Measurements from ENCODE around the gene PRRG3.

The PRRG3 gene

GRCh38 chrX:151722241-151722846 lies 27.1 kb downstream of the PRRG3 start:
- Mint-ChIP-seq H3K4me3 (no peak overlapping the region), H3K9me3 (no peaks in the 10 kb centered on the region), H3K27me3 (ENCODE audit: low read depth) (no peaks in the 10 kb centered on the region), H3K36me3 (ENCODE audit: low read depth) (no peaks in the 10 kb centered on the region), H3K27ac (no peak overlapping the region), H3K4me1 (ENCODE audit: low read depth) (no peaks in the 10 kb centered on the region)

- H3K4me1 Mint-ChIP-seq (ENCODE audit: low read depth): no peaks in the 10 kb centered on the region
- no peak overlapping the region for H3K27ac Mint-ChIP-seq
- no peaks in the 10 kb centered on the region for H3K36me3 Mint-ChIP-seq (ENCODE audit: low read depth)
- H3K27me3 Mint-ChIP-seq (ENCODE audit: low read depth): no peaks in the 10 kb centered on the region
- H3K4me3 Mint-ChIP-seq: no peak overlapping the region
- no peaks in the 10 kb centered on the region for H3K9me3 Mint-ChIP-seq
Observed at GRCh38 chrX:151723156-151723760, 28.0 kb downstream of the PRRG3 start.

GRCh38 chrX:151724563-151725337 lies 29.5 kb downstream of the PRRG3 start:
- H3K9me3 Mint-ChIP-seq: no peaks in the 10 kb centered on the region
- no peak overlapping the region for H3K4me3 Mint-ChIP-seq
- no peaks in the 10 kb centered on the region for H3K4me1 Mint-ChIP-seq (ENCODE audit: low read depth)
- no peaks in the 10 kb centered on the region for H3K27me3 Mint-ChIP-seq (ENCODE audit: low read depth)
- H3K36me3 Mint-ChIP-seq (ENCODE audit: low read depth): no peaks in the 10 kb centered on the region
- H3K27ac Mint-ChIP-seq: no peak overlapping the region

- Mint-ChIP-seq H3K27ac (no peak overlapping the region), H3K27me3 (ENCODE audit: low read depth) (no peaks in the 10 kb centered on the region), H3K4me3 (no peak overlapping the region), H3K36me3 (ENCODE audit: low read depth) (no peaks in the 10 kb centered on the region), H3K4me1 (ENCODE audit: low read depth) (no peaks in the 10 kb centered on the region), H3K9me3 (no peaks in the 10 kb centered on the region)
Observed at GRCh38 chrX:151725338-151725614, 30.0 kb downstream of the PRRG3 start.

GRCh38 chrX:151726751-151727150 lies 31.5 kb downstream of the PRRG3 start:
- Mint-ChIP-seq H3K27me3 (ENCODE audit: low read depth) (no peaks in the 10 kb centered on the region), H3K36me3 (ENCODE audit: low read depth) (no peaks in the 10 kb centered on the region), H3K4me1 (ENCODE audit: low read depth) (no peaks in the 10 kb centered on the region), H3K9me3 (no peaks in the 10 kb centered on the region), H3K4me3 (no peak overlapping the region), H3K27ac (no peak overlapping the region)

- H3K27ac Mint-ChIP-seq: no peak overlapping the region
- H3K9me3 Mint-ChIP-seq: no peaks in the 10 kb centered on the region
Observed at GRCh38 chrX:151727346-151727745, 32.1 kb downstream of the PRRG3 start.

GRCh38 chrX:151729056-151729725 lies 33.9 kb downstream of the PRRG3 start:
- no peaks in the 10 kb centered on the region for H3K36me3 Mint-ChIP-seq (ENCODE audit: low read depth)
- no peaks in the 10 kb centered on the region for H3K27me3 Mint-ChIP-seq (ENCODE audit: low read depth)
- H3K27ac Mint-ChIP-seq: no peak overlapping the region
- no peaks in the 10 kb centered on the region for H3K9me3 Mint-ChIP-seq
- H3K4me1 Mint-ChIP-seq (ENCODE audit: low read depth): no peaks in the 10 kb centered on the region
- H3K4me3 Mint-ChIP-seq: no peak overlapping the region

More at GRCh38 chrX:151727346-151727745, 32.1 kb downstream of the PRRG3 start:
- no peaks in the 10 kb centered on the region for H3K4me1 Mint-ChIP-seq (ENCODE audit: low read depth)
- H3K36me3 Mint-ChIP-seq (ENCODE audit: low read depth): no peaks in the 10 kb centered on the region
- H3K27me3 Mint-ChIP-seq (ENCODE audit: low read depth): no peaks in the 10 kb centered on the region
- no peak overlapping the region for H3K4me3 Mint-ChIP-seq

GRCh38 chrX:151734446-151734845 lies 39.2 kb downstream of the PRRG3 start, which contains the start of gene CNGA2:
TSS of gene CNGA2 (plus strand) at chrX:151734746. CDS start at chrX:151738484, 3,738 bp downstream.
- Mint-ChIP-seq H3K27ac (no peak within 1 kb of the TSS), H3K36me3 (ENCODE audit: low read depth) (no peaks in the 10 kb centered on the region), H3K27me3 (ENCODE audit: low read depth) (no peaks in the 10 kb centered on the region), H3K9me3 (no peaks in the 10 kb centered on the region), H3K4me1 (ENCODE audit: low read depth) (no peaks in the 10 kb centered on the region), H3K4me3 (no peak within 1 kb of the TSS)

- Mint-ChIP-seq H3K4me3 (no peak overlapping the region), H3K27ac (no peak overlapping the region), H3K36me3 (ENCODE audit: low read depth) (no peaks in the 10 kb centered on the region), H3K27me3 (ENCODE audit: low read depth) (no peaks in the 10 kb centered on the region), H3K4me1 (ENCODE audit: low read depth) (no peaks in the 10 kb centered on the region), H3K9me3 (no peaks in the 10 kb centered on the region)
Observed at GRCh38 chrX:151735219-151735618, 40.0 kb downstream of the PRRG3 start.

- H3K4me1 Mint-ChIP-seq (ENCODE audit: low read depth): no peaks in the 10 kb centered on the region
- H3K9me3 Mint-ChIP-seq: no peaks in the 10 kb centered on the region
- no peaks in the 10 kb centered on the region for H3K36me3 Mint-ChIP-seq (ENCODE audit: low read depth)
- H3K27me3 Mint-ChIP-seq (ENCODE audit: low read depth): no peaks in the 10 kb centered on the region
- no peak overlapping the region for H3K27ac Mint-ChIP-seq
- no peak overlapping the region for H3K4me3 Mint-ChIP-seq
Observed at GRCh38 chrX:151736685-151737084, 41.4 kb downstream of the PRRG3 start.

- no peaks in the 10 kb centered on the region for H3K36me3 Mint-ChIP-seq (ENCODE audit: low read depth)
- no peak overlapping the region for H3K27ac Mint-ChIP-seq
- H3K4me1 Mint-ChIP-seq (ENCODE audit: low read depth): no peaks in the 10 kb centered on the region
- no peaks in the 10 kb centered on the region for H3K27me3 Mint-ChIP-seq (ENCODE audit: low read depth)
- H3K9me3 Mint-ChIP-seq: no peaks in the 10 kb centered on the region
- H3K4me3 Mint-ChIP-seq: no peak overlapping the region
Observed at GRCh38 chrX:151737494-151737893, 42.2 kb downstream of the PRRG3 start.

- Mint-ChIP-seq H3K36me3 (ENCODE audit: low read depth) (no peaks in the 10 kb centered on the region), H3K27me3 (ENCODE audit: low read depth) (no peaks in the 10 kb centered on the region), H3K4me3 (no peak overlapping the region), H3K4me1 (ENCODE audit: low read depth) (no peaks in the 10 kb centered on the region), H3K27ac (no peak overlapping the region), H3K9me3 (no peaks in the 10 kb centered on the region)
Observed at GRCh38 chrX:151738751-151739150, 43.5 kb downstream of the PRRG3 start.

GRCh38 chrX:151741606-151742005 lies 46.3 kb downstream of the PRRG3 start:
- Mint-ChIP-seq H3K27ac (no peak overlapping the region), H3K4me3 (no peak overlapping the region), H3K36me3 (ENCODE audit: low read depth) (no peaks in the 10 kb centered on the region), H3K4me1 (ENCODE audit: low read depth) (no peaks in the 10 kb centered on the region), H3K9me3 (no peaks in the 10 kb centered on the region), H3K27me3 (ENCODE audit: low read depth) (no peaks in the 10 kb centered on the region)

- no peaks in the 10 kb centered on the region for H3K27me3 Mint-ChIP-seq (ENCODE audit: low read depth)
- H3K9me3 Mint-ChIP-seq: no peaks in the 10 kb centered on the region
- no peak overlapping the region for H3K27ac Mint-ChIP-seq
- H3K4me3 Mint-ChIP-seq: no peak overlapping the region
- H3K4me1 Mint-ChIP-seq (ENCODE audit: low read depth): no peaks in the 10 kb centered on the region
- no peaks in the 10 kb centered on the region for H3K36me3 Mint-ChIP-seq (ENCODE audit: low read depth)
Observed at GRCh38 chrX:151742311-151742710, 47.1 kb downstream of the PRRG3 start.

Data from T-helper 1 cell treated with Interleukin-12 subunit alpha and Interleukin-12 subunit beta and Interleukin-4 antibody, amounts not matched to agents 30 μg/mL and 1 μg/mL, for 36 hours (primary cell).